SH-SY5Y (cell line): ENCODE data around the gene NOX4.

Experiments used
- GATA2 ChIP-seq: IDR thresholded peaks from 2 replicates; pipeline ENCODE4 v1.6.1; 2011; ENCODE audit warnings: mild to moderate bottlenecking, low read depth, low read length
- GATA3 ChIP-seq: IDR thresholded peaks from 2 replicates; pipeline ENCODE4 v1.6.1; 2011; ENCODE audit warnings: low read depth, mild to moderate bottlenecking, low read length, moderate library complexity

The NOX4 gene

GRCh38 chr11:89495951-89496350 lies 4.8 kb upstream of the NOX4 start:
- no peak for TF ChIP-seq GATA3
- no peak for TF ChIP-seq GATA2

- no peak for TF ChIP-seq GATA2
- no peak for TF ChIP-seq GATA3
These were observed 2.3 kb upstream of the NOX4 start for GRCh38 chr11:89493431-89493830.

- TF ChIP-seq GATA3: no peak
- TF ChIP-seq GATA2: no peak
These were observed 584 bp downstream of the NOX4 start for GRCh38 chr11:89490602-89490980.

GRCh38 chr11:89489930-89490329 lies 1.2 kb downstream of the NOX4 start:
- TF ChIP-seq GATA3 (no peak), GATA2 (no peak)

- TF ChIP-seq GATA3 (no peak), GATA2 (no peak)
These were observed 4.2 kb downstream of the NOX4 start for GRCh38 chr11:89487016-89487415.

GRCh38 chr11:89484896-89485295 lies 6.3 kb downstream of the NOX4 start:
- TF ChIP-seq GATA3: no peak
- no peak for TF ChIP-seq GATA2

- TF ChIP-seq GATA3 (no peak), GATA2 (no peak)
These were observed 14.0 kb downstream of the NOX4 start for GRCh38 chr11:89477175-89477574.

GRCh38 chr11:89463266-89463780 lies 27.9 kb downstream of the NOX4 start:
- TF ChIP-seq GATA3 (no peak), GATA2 (no peak)

- TF ChIP-seq GATA3 (no peak), GATA2 (no peak)
These were observed 32.5 kb downstream of the NOX4 start for GRCh38 chr11:89458716-89459115.

- TF ChIP-seq GATA2 (no peak), GATA3 (no peak)
These were observed 34.0 kb downstream of the NOX4 start for GRCh38 chr11:89457190-89457589.

- TF ChIP-seq GATA3 (no peak), GATA2 (no peak)
These were observed 34.5 kb downstream of the NOX4 start for GRCh38 chr11:89456681-89457080.

- no peak for TF ChIP-seq GATA3
- TF ChIP-seq GATA2: no peak
These were observed 38.4 kb downstream of the NOX4 start for GRCh38 chr11:89452780-89453179.

- TF ChIP-seq GATA2 (no peak), GATA3 (no peak)
These were observed 43.3 kb downstream of the NOX4 start for GRCh38 chr11:89447845-89448244.

GRCh38 chr11:89443361-89444322 lies 47.5 kb downstream of the NOX4 start:
- no peak for TF ChIP-seq GATA2
- no peak for TF ChIP-seq GATA3

GRCh38 chr11:89442801-89443200 lies 48.4 kb downstream of the NOX4 start:
- TF ChIP-seq GATA3 (no peak), GATA2 (no peak)

GRCh38 chr11:89441606-89442005 lies 49.6 kb downstream of the NOX4 start:
- no peak for TF ChIP-seq GATA3
- TF ChIP-seq GATA2: no peak
